H1 (cell line): Measurements from ENCODE around the gene UBQLNL. TPM values are rescaled to one million over a fixed set of nuclear protein-coding genes. Genes with fewer than 3 reads are reported as not detected.

Source experiments
- CTCF ChIA-PET: fragments of 300-600 bp; sonication (Branson Sonifier 250); formaldehyde crosslinking; loops from one replicate; lab custom pipeline; 2021; ENCODE audit not compliant: partially characterized antibody; lab: Charles Lee
- POLR2A ChIA-PET: fragments of 300-600 bp; sonication (Branson Sonifier 250); formaldehyde crosslinking; loops from one replicate; lab custom pipeline; 2021; ENCODE audit warnings: inconsistent platforms; ENCODE audit not compliant: partially characterized antibody; lab: Charles Lee
- DNase-seq, 2 experiments: peaks; one replicate each; pipeline versions ENCODE4 v3.0.0 to v3.0.0-alpha.2; 2010 to 2022; ENCODE audit warnings: low spot score in 2 of 2, low read depth in 1 of 2, mixed read lengths in 1 of 2
- FAIRE-seq: peaks from 2 replicates; lab custom pipeline; 2011; peaks lifted over from hg19 to GRCh38; lab: Jason Lieb, UNC
- H2AFZ ChIP-seq: 2 replicates; pipeline ENCODE4 v1.8.1; 2012; ENCODE audit warnings: low read length, inconsistent platforms
- H2AK5ac ChIP-seq: 2 replicates; pipeline ENCODE4 v1.6.1; 2013; ENCODE audit warnings: low read depth, low read length
- H2BK120ac ChIP-seq: replicated peaks from 2 replicates; pipeline ENCODE3; 2013; ENCODE audit warnings: low read depth, low read length, inconsistent platforms
- H2BK12ac ChIP-seq: 2 replicates; pipeline ENCODE4 v1.6.1; 2013; ENCODE audit warnings: low read depth, low read length
- H2BK15ac ChIP-seq: 2 replicates; pipeline ENCODE4 v1.6.1; 2013; ENCODE audit warnings: low read length
- H2BK20ac ChIP-seq: 2 replicates; pipeline ENCODE4 v1.6.1; 2013; ENCODE audit warnings: low read length
- H2BK5ac ChIP-seq: 2 replicates; pipeline ENCODE4 v1.6.1; 2013; ENCODE audit warnings: low read depth, low read length
- H3K14ac ChIP-seq: 2 replicates; pipeline ENCODE4 v1.6.1; 2013; ENCODE audit warnings: inconsistent platforms; ENCODE audit not compliant: insufficient read length
- H3K18ac ChIP-seq: 2 replicates; pipeline ENCODE4 v1.6.1; 2013; ENCODE audit warnings: low read length; ENCODE audit errors: extremely low read depth
- H3K23ac ChIP-seq: 2 replicates; pipeline ENCODE4 v1.6.1; 2013; ENCODE audit warnings: inconsistent platforms; ENCODE audit not compliant: insufficient read length
- H3K23me2 ChIP-seq: 2 replicates; pipeline ENCODE4 v1.6.1; 2013; ENCODE audit warnings: low read depth, low read length
- H3K27ac ChIP-seq: 2 replicates; pipeline ENCODE4 v1.6.1; 2011; ENCODE audit warnings: low read depth, low read length, inconsistent platforms
- H3K27me3 ChIP-seq, 4 experiments: replicated peaks in 1 of 4; 1 replicate in 1 of 4; 2 replicates in 3 of 4; pipeline versions ENCODE4 v1.6.1 to v1.8.1; 2011 to 2013; ENCODE audit warnings: low read length in 3 of 4, mild to moderate bottlenecking in 3 of 4, inconsistent platforms in 2 of 4, mixed read lengths in 2 of 4, moderate library complexity in 1 of 4; ENCODE audit not compliant: control insufficient read depth in 3 of 4, insufficient read depth in 3 of 4; ENCODE audit errors: extremely low read depth in 1 of 4
- H3K36me3 ChIP-seq, 4 experiments: 2 replicates each; pipeline versions ENCODE4 v1.6.1 to v1.8.1; 2011 to 2013; ENCODE audit warnings: mild to moderate bottlenecking in 4 of 4, low read length in 3 of 4, moderate library complexity in 2 of 4, control low read depth in 1 of 4, inconsistent platforms in 1 of 4; ENCODE audit not compliant: insufficient read depth in 4 of 4, control insufficient read depth in 2 of 4
- H3K4ac ChIP-seq: replicated peaks from 2 replicates; pipeline ENCODE3; 2013; ENCODE audit warnings: low read length, low read depth, mixed read lengths, inconsistent platforms; ENCODE audit not compliant: insufficient read length
- H3K4me1 ChIP-seq, 4 experiments: replicated peaks in 1 of 4; 1 replicate in 1 of 4; 2 replicates in 3 of 4; pipeline versions ENCODE4 v1.6.1 to v1.8.1; 2011 to 2013; ENCODE audit warnings: low read length in 3 of 4, inconsistent platforms in 2 of 4, mixed read lengths in 1 of 4; ENCODE audit not compliant: insufficient read depth in 4 of 4, control insufficient read depth in 3 of 4
- H3K4me2 ChIP-seq, 2 experiments: 2 replicates each; pipeline versions ENCODE4 v1.6.1 to v1.8.1; 2011 to 2013; ENCODE audit warnings: low read depth in 2 of 2, low read length in 2 of 2, control low read depth in 1 of 2, inconsistent platforms in 1 of 2, mild to moderate bottlenecking in 1 of 2; ENCODE audit not compliant: insufficient read depth in 1 of 2
- H3K4me3 ChIP-seq, 4 experiments: fragments of 200-600, 300-600 bp in 1 of 4; sonication (generic), shearing (Covaris generic), sonication (Bioruptor Twin) in 1 of 4; 2 replicates each; pipeline versions ENCODE4 v1.5.1 to v1.8.1; 2011 to 2016; ENCODE audit warnings: low read length in 4 of 4, low read depth in 3 of 4, control low read depth in 2 of 4, inconsistent platforms in 2 of 4, mild to moderate bottlenecking in 2 of 4, mixed read lengths in 1 of 4, moderate library complexity in 1 of 4; ENCODE audit not compliant: insufficient read depth in 2 of 4; ENCODE audit errors: extremely low read depth in 1 of 4
- H3K56ac ChIP-seq: replicated peaks from 2 replicates; pipeline ENCODE3; 2013; ENCODE audit warnings: low read depth, mild to moderate bottlenecking, mixed read lengths, low read length, inconsistent platforms; ENCODE audit not compliant: insufficient read length
- H3K79me1 ChIP-seq: 2 replicates; pipeline ENCODE4 v1.6.1; 2013; ENCODE audit warnings: low read depth, low read length, control low read depth
- H3K79me2 ChIP-seq, 2 experiments: 2 replicates each; pipeline versions ENCODE4 v1.6.1 to v1.8.1; 2012 to 2013; ENCODE audit warnings: low read length in 2 of 2, mild to moderate bottlenecking in 2 of 2, inconsistent platforms in 1 of 2; ENCODE audit not compliant: insufficient read depth in 2 of 2, control insufficient read depth in 1 of 2
- H3K9ac ChIP-seq, 4 experiments: replicated peaks in 1 of 4; 1 replicate in 1 of 4; 2 replicates in 3 of 4; pipeline versions ENCODE4 v1.6.1 to v1.8.1; 2011 to 2013; ENCODE audit warnings: low read depth in 3 of 4, low read length in 3 of 4, control low read depth in 2 of 4, mild to moderate bottlenecking in 2 of 4, moderate library complexity in 2 of 4, inconsistent platforms in 1 of 4; ENCODE audit errors: extremely low read depth in 1 of 4
- H3K9me3 ChIP-seq, 2 experiments: 2 replicates each; pipeline versions ENCODE4 v1.6.1 to v1.8.1; 2012 to 2013; ENCODE audit warnings: mild to moderate bottlenecking in 2 of 2, moderate library complexity in 2 of 2, control low read depth in 1 of 2, inconsistent platforms in 1 of 2, low read depth in 1 of 2, low read length in 1 of 2, mixed read lengths in 1 of 2; ENCODE audit not compliant: insufficient read depth in 2 of 2
- H4K20me1 ChIP-seq, 2 experiments: replicated peaks in 1 of 2; 2 replicates each; pipeline versions ENCODE3 to v1.8.1; 2011 to 2013; ENCODE audit warnings: inconsistent platforms in 2 of 2, low read length in 2 of 2, mild to moderate bottlenecking in 1 of 2; ENCODE audit not compliant: insufficient read depth in 2 of 2, control insufficient read depth in 1 of 2
- H4K5ac ChIP-seq: 2 replicates; pipeline ENCODE4 v1.6.1; 2013; ENCODE audit warnings: low read length, low read depth, mixed read lengths, inconsistent platforms; ENCODE audit not compliant: insufficient read length
- H4K8ac ChIP-seq: 2 replicates; pipeline ENCODE4 v1.8.0; 2013; ENCODE audit warnings: mild to moderate bottlenecking, moderate library complexity, low read length, inconsistent platforms; ENCODE audit not compliant: insufficient read depth; ENCODE audit errors: extremely low read depth
- H4K91ac ChIP-seq: replicated peaks from 2 replicates; pipeline ENCODE3; 2013; ENCODE audit warnings: low read length, mixed read lengths, inconsistent platforms; ENCODE audit not compliant: insufficient read length
- KDM5A ChIP-seq: fragments of 200-600 bp; IDR thresholded peaks from 2 replicates; pipeline ENCODE4 v1.7.1; 2012; ENCODE audit warnings: mild to moderate bottlenecking, low read length, inconsistent platforms, mixed read lengths
- RFX5 ChIP-seq: IDR thresholded peaks from 2 replicates; pipeline ENCODE4 v1.6.1; 2011; ENCODE audit warnings: low read depth, low read length, improper control_type of control experiment, borderline replicate concordance
- TCF12 ChIP-seq: IDR thresholded peaks from 2 replicates; pipeline ENCODE4 v1.6.1; 2011; ENCODE audit warnings: low read depth, mild to moderate bottlenecking, low read length
- YY1 ChIP-seq: IDR thresholded peaks from 2 replicates; pipeline ENCODE4 v1.6.1; 2011; ENCODE audit warnings: low read depth, mild to moderate bottlenecking, low read length
- WGBS, 2 experiments: shearing (Covaris generic) in 1 of 2; methylation state at CpG; one replicate each; pipeline versions ENCODE4 v1.1.6 to v1.1.7; 2013 to 2015; ENCODE audit warnings: low lambda C conversion rate in 2 of 2, mixed read lengths in 2 of 2, inconsistent platforms in 1 of 2, low coverage in 1 of 2, missing lambda C conversion rate in 1 of 2; ENCODE audit not compliant: insufficient replicate concordance in 2 of 2, insufficient coverage in 1 of 2, insufficient read length in 1 of 2; ENCODE audit errors: extremely low coverage in 1 of 2, missing lambda C conversion rate in 1 of 2; 5-methylcytosine and 5-hydroxymethylcytosine counted together
- polyA plus RNA-seq, 7 experiments: library from polyadenylated mRNA; depleted of rRNA in 3 of 7; stranded (reverse) in 5 of 7; unstranded in 2 of 7; fragments of >200 nt in 5 of 7; fragments of 200-250 nt in 2 of 7; gene quantifications; 1 replicate in 5 of 7; 2 replicates in 1 of 7; 4 replicates in 1 of 7; pipeline versions ENCODE4 v1.2.1 to v1.2.3, GENCODE V29; 2011 to 2013; ENCODE audit warnings: missing spikeins in 2 of 7, mixed read lengths in 2 of 7
- total RNA-seq: library from RNA; stranded (reverse); fragmentation: NEBNext Ultra II Directional; extraction: Animal tissue kit (Norgen Biotek cat#: 25700); gene quantifications from 2 replicates; pipeline ENCODE4 v1.2.1, GENCODE V29; 2021

UBQLNL gene
- total and polyA plus RNA-seq, 2 of the 8 experiments (the other 6 are each of a cell fraction or from before 2014, with no cell fraction given) = 0.35 TPM; not detected in 1

- Histone ChIP-seq H2BK15ac (no peak overlapping the region), H3K9ac (no peak overlapping the region), H3K9me3 (no peaks in the 10 kb centered on the region), H3K4ac (no peak overlapping the region), H3K23me2 (no peaks in the 10 kb centered on the region), H2BK12ac (no peak overlapping the region), H3K4me3 (no peak overlapping the region), H3K36me3 (no peaks in the 10 kb centered on the region), H3K27me3 (no peaks in the 10 kb centered on the region), H2AFZ (no peak overlapping the region), H2BK5ac (no peak overlapping the region), H3K79me2 (no peaks in the 10 kb centered on the region), H3K23ac (no peak overlapping the region), H3K4me2 (no peak overlapping the region), H2BK120ac (no peak overlapping the region), H2BK20ac (no peak overlapping the region), H4K8ac (no peak overlapping the region), H3K18ac (no peak overlapping the region), H3K56ac (no peak overlapping the region), H4K20me1 (no peaks in the 10 kb centered on the region), H3K4me1 (no peaks in the 10 kb centered on the region), H3K27ac (no peak overlapping the region), H3K79me1 (no peaks in the 10 kb centered on the region), H4K91ac (no peak overlapping the region), H4K5ac (no peak overlapping the region), H3K14ac (no peak overlapping the region), H2AK5ac (no peak overlapping the region)
- ChIA-PET POLR2A (no interaction called here), CTCF (no interaction called here)
- 94% methylated on average over 1 of the region's 1 CpG; no CpG with 5 or more reads in 1 of the 2 experiments for WGBS, 2 experiments
- no peak for TF ChIP-seq RFX5
- no peak for TF ChIP-seq KDM5A
- TF ChIP-seq TCF12 = no peak
- no peak for TF ChIP-seq YY1
- DNase-seq (no peak), FAIRE-seq (no peak)
Observed at GRCh38 chr11:5547982-5548381, 31.5 kb upstream of the UBQLNL start.
